Body of pancreas (tissue), 4 donors: ENCODE data around the gene SLC27A1. TPM values are rescaled to one million over a fixed set of nuclear protein-coding genes. Genes with fewer than 3 reads are reported as not detected.

Source experiments
- ATAC-seq: fragments of 150-250 bp; one replicate; pipeline ENCODE4 v1.9.1; 2016
- DNase-seq, 4 donors: peaks; one replicate each; pipeline ENCODE4 v3.0.0-alpha.2; 2019
- H3K27ac ChIP-seq, 4 donors: fragments of 200-600 bp; sonication (generic); 1 replicate in 3 of 4; 2 replicates in 1 of 4; pipeline versions ENCODE4 v1.5.1 to v1.6.1; 2016 to 2019; ENCODE audit warnings: mild to moderate bottlenecking in 1 of 4, mixed read lengths in 1 of 4, moderate library complexity in 1 of 4
- H3K27me3 ChIP-seq, 2 donors: fragments of 200-600 bp; sonication (generic); one replicate each; pipeline ENCODE4 v1.6.0; 2016; ENCODE audit warnings: mild to moderate bottlenecking in 1 of 2
- H3K36me3 ChIP-seq, 2 donors: fragments of 200-600 bp; sonication (generic); replicated peaks in 1 of 2; 2 replicates each; pipeline ENCODE4 v1.5.1; 2016; ENCODE audit warnings: low read depth in 2 of 2; ENCODE audit not compliant: insufficient read depth in 1 of 2
- H3K4me1 ChIP-seq: fragments of 200-600 bp; sonication (generic); one replicate; pipeline ENCODE4 v1.6.0; 2016
- H3K4me3 ChIP-seq, 2 donors: fragments of 200-600 bp; sonication (generic); 1 replicate in 1 of 2; 2 replicates in 1 of 2; pipeline ENCODE4 v1.5.1; 2016 to 2019
- H3K9me3 ChIP-seq, 3 donors: fragments of 200-600 bp; sonication (generic); 1 replicate in 2 of 3; 2 replicates in 1 of 3; pipeline ENCODE4 v1.5.1; 2016
- CTCF ChIP-seq, 7 experiments: fragments of 450-650 bp in 4 of 7; fragments of 200-600 bp in 3 of 7; sonication (generic) in 3 of 7; IDR thresholded peaks; one replicate each; pipeline ENCODE4 v1.5.1; 2016 to 2019; ENCODE audit warnings: antibody characterized with exemption in 7 of 7
- POLR2A ChIP-seq, 3 donors: fragments of 450-650 bp; IDR thresholded peaks; one replicate each; pipeline ENCODE4 v1.6.1; 2016; ENCODE audit warnings: antibody characterized with exemption in 3 of 3, mild to moderate bottlenecking in 2 of 3
- WGBS, 2 donors: methylation state at CpG; one replicate each; pipeline ENCODE4 v1.1.5; 2017; 5-methylcytosine and 5-hydroxymethylcytosine counted together
- intact Hi-C: fragments of 100-400 bp; cut with DNase I; formaldehyde crosslinking; loops from one replicate; pipeline ENCODE4 v1.15.1; 2023
- total RNA-seq, 2 donors: library from RNA; depleted of rRNA; stranded (reverse); fragments of >200 nt; gene quantifications; one replicate each; pipeline ENCODE4 v1.1.0, GENCODE V29; 2016

SLC27A1 gene
- total RNA-seq, 2 donors from 2014 or later: 21.1 to 25.7 TPM

GRCh38 chr19:17441241-17442021 is 28.9 kb upstream of the SLC27A1 start:
- WGBS, 2 donors: 53 to 68% methylated on average over 8 of the region's 8 CpGs
- DNase-seq (peak in 2 of 4 donors; percentile 14 to 23), ATAC-seq (peak; percentile 58)
- Histone ChIP-seq H3K4me3 (no peak overlapping the region), H3K36me3 (no peaks in the 10 kb centered on the region), H3K9me3 (no peaks in the 10 kb centered on the region), H3K27ac (no peak overlapping the region), H3K4me1 (no peaks in the 10 kb centered on the region), H3K27me3 (no peaks in the 10 kb centered on the region)
- intact Hi-C loops: no loop called here
- TF ChIP-seq POLR2A (IDR thresholded peaks at IDR 0.05): no peak
- TF ChIP-seq CTCF (IDR thresholded peaks at IDR 0.05): peak in 6 of 7 experiments; percentile 8 to 51 (median 43)

GRCh38 chr19:17445526-17446165 is 24.7 kb upstream of the SLC27A1 start:
- Histone ChIP-seq H3K9me3 (no peaks in the 10 kb centered on the region), H3K4me1 (no peaks in the 10 kb centered on the region), H3K36me3 (no peaks in the 10 kb centered on the region), H3K4me3 (no peak overlapping the region), H3K27ac (no peak overlapping the region), H3K27me3 (no peaks in the 10 kb centered on the region)
- intact Hi-C loops: no loop called here
- TF ChIP-seq CTCF (IDR thresholded peaks at IDR 0.05): no peak
- DNase-seq (no peak), ATAC-seq (no peak)
- 92% methylated on average over 1 of the region's 1 CpG for WGBS, 2 donors

- TF ChIP-seq CTCF (IDR thresholded peaks at IDR 0.05): no peak
- no peak for TF ChIP-seq POLR2A (IDR thresholded peaks at IDR 0.05)
- Histone ChIP-seq H3K9me3 (no peaks in the 10 kb centered on the region), H3K4me1 (no peaks in the 10 kb centered on the region), H3K36me3 (no peaks in the 10 kb centered on the region), H3K27me3 (no peaks in the 10 kb centered on the region), H3K4me3 (no peak overlapping the region), H3K27ac (peak overlapping the region in 1 of 4 donors; percentile 28)
- no peak for DNase-seq
- peak; percentile 12 for ATAC-seq
- WGBS, 2 donors: 13 to 25% methylated on average over 4 to 5 of the region's 5 CpGs
- intact Hi-C loops: no loop called here
Measured at GRCh38 chr19:17447704-17448130, 22.6 kb upstream of the SLC27A1 start.

GRCh38 chr19:17448131-17448967 is 22.0 kb upstream of the SLC27A1 start, which contains the start of gene TMEM221:
TMEM221 (minus strand) TSS chr19:17448668; CDS start chr19:17448462, 206 bp downstream.
- H3K9me3 ChIP-seq: no peaks in the 10 kb centered on the region
- no peaks in the 10 kb centered on the region for H3K36me3 ChIP-seq
- H3K27me3 ChIP-seq: no peaks in the 10 kb centered on the region
- peak within 1 kb of the TSS in 1 of 2 donors; percentile 24 for H3K4me3 ChIP-seq
- intact Hi-C loops: no loop called here
- DNase-seq: peak; percentile 42 to 65 (median 51)
- H3K4me1 ChIP-seq: peaks cover 2% of the 10 kb centered on the region
- peak within 1 kb of the TSS in 1 of 4 donors; percentile 43 for H3K27ac ChIP-seq
- ATAC-seq: peak; percentile 70
- 2 to 4% methylated on average over 19 to 53 of the region's 81 CpGs for WGBS, 2 donors
- TF ChIP-seq POLR2A (IDR thresholded peaks at IDR 0.05): peak in 1 of 3 donors; percentile 18
- TF ChIP-seq CTCF (IDR thresholded peaks at IDR 0.05): peak; percentile 39 to 69 (median 47)
